IMR-90 (cell line): ENCODE results near the gene PRKCG. TPM values are rescaled to one million over a fixed set of nuclear protein-coding genes. Genes with fewer than 3 reads are reported as not detected.
A peak's percentile ranks its signal among the peaks of the same experiment; 100 is the strongest.

Experiments
- ATAC-seq: fragments of 200-7000 bp; cut with Tn5 transposase; 2 replicates; pipeline ENCODE4 v1.9.1; 2020; ENCODE audit warnings: low read depth, mild to moderate bottlenecking, moderate library complexity
- BruUV-seq: library from RNA; stranded (reverse); fragments of 400-500 nt; replicated peaks from 2 replicates; lab custom pipeline; 2021; lab: Mats Ljungman, UMichigan
- CTCF ChIA-PET: fragments of 300-600 bp; formaldehyde crosslinking; extraction: SDS; loops from one replicate; lab custom pipeline; 2021; ENCODE audit warnings: antibody characterized with exemption; lab: Yijun Ruan, JAX
- POLR2A ChIA-PET: fragments of 300-600 bp; sonication (Branson Sonifier 250); formaldehyde crosslinking; loops from one replicate; lab custom pipeline; 2022; ENCODE audit warnings: antibody characterized with exemption; ENCODE audit not compliant: unreplicated experiment; lab: Charles Lee
- DNase-seq: peaks from one replicate; pipeline ENCODE4 v3.0.0; 2013
- H2AFZ ChIP-seq: replicated peaks from 2 replicates; pipeline ENCODE3; 2013; ENCODE audit warnings: low read length, mild to moderate bottlenecking; ENCODE audit not compliant: poor library complexity
- H2AK5ac ChIP-seq: 2 replicates; pipeline ENCODE4 v1.6.1; 2013; ENCODE audit warnings: low read depth, low read length, inconsistent platforms
- H2AK9ac ChIP-seq: replicated peaks from 2 replicates; pipeline ENCODE3; 2013; ENCODE audit warnings: mild to moderate bottlenecking, low read depth, low read length, moderate library complexity; ENCODE audit not compliant: poor library complexity
- H2BK120ac ChIP-seq: 2 replicates; pipeline ENCODE4 v1.6.1; 2013; ENCODE audit warnings: low read depth, low read length, inconsistent platforms
- H2BK15ac ChIP-seq: 3 replicates; pipeline ENCODE4 v1.6.1; 2013; ENCODE audit warnings: low read depth, low read length, inconsistent platforms
- H2BK20ac ChIP-seq: 2 replicates; pipeline ENCODE4 v1.6.1; 2013; ENCODE audit warnings: low read depth, mild to moderate bottlenecking, inconsistent platforms, low read length, moderate library complexity
- H2BK5ac ChIP-seq: 2 replicates; pipeline ENCODE4 v1.6.1; 2013; ENCODE audit warnings: mild to moderate bottlenecking, low read depth, low read length, inconsistent platforms; ENCODE audit not compliant: poor library complexity, severe bottlenecking
- H3K14ac ChIP-seq: replicated peaks from 2 replicates; pipeline ENCODE4 v1.6.1; 2013; ENCODE audit warnings: low read depth, low read length, inconsistent platforms
- H3K18ac ChIP-seq: 2 replicates; pipeline ENCODE4 v1.6.1; 2013; ENCODE audit warnings: low read depth, low read length, control low read depth
- H3K23ac ChIP-seq: 2 replicates; pipeline ENCODE4 v1.6.1; 2013; ENCODE audit warnings: low read depth, low read length, inconsistent platforms
- H3K27ac ChIP-seq: 2 replicates; pipeline ENCODE4 v1.5.1; 2013; ENCODE audit warnings: mild to moderate bottlenecking, control low read depth, low read length; ENCODE audit not compliant: insufficient read depth
- H3K27me3 ChIP-seq: 2 replicates; pipeline ENCODE4 v1.6.1; 2013; ENCODE audit warnings: low read length; ENCODE audit not compliant: control insufficient read depth, insufficient read depth
- H3K36me3 ChIP-seq: 2 replicates; pipeline ENCODE4 v1.6.1; 2013; ENCODE audit warnings: low read length, mixed read lengths; ENCODE audit not compliant: control insufficient read depth, insufficient read depth
- H3K4ac ChIP-seq: 2 replicates; pipeline ENCODE4 v1.6.1; 2013; ENCODE audit warnings: low read depth, low read length, inconsistent platforms
- H3K4me1 ChIP-seq: 2 replicates; pipeline ENCODE4 v1.6.1; 2013; ENCODE audit warnings: low read length, mixed read lengths; ENCODE audit not compliant: control insufficient read depth, insufficient read depth
- H3K4me2 ChIP-seq: 2 replicates; pipeline ENCODE4 v1.6.1; 2013; ENCODE audit warnings: low read depth, mild to moderate bottlenecking, control low read depth, low read length, moderate library complexity
- H3K4me3 ChIP-seq: 2 replicates; pipeline ENCODE4 v1.5.1; 2013; ENCODE audit warnings: low read depth, mild to moderate bottlenecking, control low read depth, low read length, moderate library complexity; ENCODE audit not compliant: insufficient read depth
- H3K56ac ChIP-seq: 2 replicates; pipeline ENCODE4 v1.6.1; 2013; ENCODE audit warnings: low read length, inconsistent platforms; ENCODE audit not compliant: insufficient read depth; ENCODE audit errors: extremely low read depth
- H3K79me1 ChIP-seq, 2 experiments: 2 replicates each; pipeline ENCODE4 v1.6.1; 2013; ENCODE audit warnings: low read length in 2 of 2, inconsistent platforms in 1 of 2, low read depth in 1 of 2
- H3K9ac ChIP-seq: 2 replicates; pipeline ENCODE4 v1.6.1; 2013; ENCODE audit warnings: low read depth, low read length, control low read depth
- H3K9me1 ChIP-seq: 2 replicates; pipeline ENCODE4 v1.6.1; 2013; ENCODE audit warnings: low read length, inconsistent platforms; ENCODE audit not compliant: insufficient read depth
- H3K9me3 ChIP-seq: 2 replicates; pipeline ENCODE4 v1.6.1; 2013; ENCODE audit warnings: low read length; ENCODE audit not compliant: control insufficient read depth, insufficient read depth
- H4K20me1 ChIP-seq: 2 replicates; pipeline ENCODE4 v1.6.1; 2013; ENCODE audit warnings: low read length, inconsistent platforms; ENCODE audit not compliant: insufficient read depth
- H4K5ac ChIP-seq: 2 replicates; pipeline ENCODE4 v1.6.1; 2013; ENCODE audit warnings: mild to moderate bottlenecking, low read depth, low read length, control low read depth
- H4K8ac ChIP-seq, 2 experiments: 2 replicates each; pipeline ENCODE4 v1.6.1; 2013; ENCODE audit warnings: low read depth in 2 of 2, low read length in 2 of 2, control low read depth in 1 of 2, inconsistent platforms in 1 of 2
- H4K91ac ChIP-seq: 2 replicates; pipeline ENCODE4 v1.6.1; 2013; ENCODE audit warnings: low read depth, low read length, inconsistent platforms; ENCODE audit not compliant: insufficient read depth
- CEBPB ChIP-seq: IDR thresholded peaks from 2 replicates; pipeline ENCODE4 v1.6.1; 2012; ENCODE audit warnings: low read depth, low read length, improper control_type of control experiment
- CHD1 ChIP-seq: IDR thresholded peaks from 2 replicates; pipeline ENCODE4 v1.6.1; 2012; ENCODE audit warnings: low read depth, low read length, improper control_type of control experiment
- FOS ChIP-seq: fragments of 150-350 bp; IDR thresholded peaks from 2 replicates; pipeline ENCODE4 v1.6.1; 2016; ENCODE audit warnings: low read depth, low read length
- MXI1 ChIP-seq: IDR thresholded peaks from 2 replicates; pipeline ENCODE4 v1.6.1; 2012; ENCODE audit warnings: low read depth, mild to moderate bottlenecking, low read length, moderate library complexity, borderline replicate concordance
- NFE2L2 ChIP-seq: fragments of 150-350 bp; IDR thresholded peaks from 2 replicates; pipeline ENCODE4 v1.6.1; 2016; ENCODE audit warnings: low read depth, mild to moderate bottlenecking, low read length
- POLR2A ChIP-seq: IDR thresholded peaks from 2 replicates; pipeline ENCODE4 v1.6.1; 2012; ENCODE audit warnings: mild to moderate bottlenecking, low read depth, low read length
- RCOR1 ChIP-seq: IDR thresholded peaks from 2 replicates; pipeline ENCODE4 v1.6.1; 2012; ENCODE audit warnings: mild to moderate bottlenecking, low read length, improper control_type of control experiment; ENCODE audit not compliant: insufficient replicate concordance
- RFX5 ChIP-seq: IDR thresholded peaks from 2 replicates; pipeline ENCODE4 v1.8.0; 2012; ENCODE audit warnings: low read depth, mild to moderate bottlenecking, low read length, moderate library complexity
- WGBS, 2 experiments: methylation state at CpG; one replicate each; pipeline versions ENCODE4 v1.1.5 to v1.1.7; 2013; ENCODE audit warnings: missing lambda C conversion rate in 2 of 2; ENCODE audit not compliant: insufficient read length in 1 of 2; ENCODE audit errors: extremely low coverage in 2 of 2; 5-methylcytosine and 5-hydroxymethylcytosine counted together
- dilution Hi-C: fragments of 300-500 bp; cut with HindIII; formaldehyde crosslinking; loops from one replicate; pipeline ENCODE4 v1.14.3; 2018; ENCODE audit warnings: low sequenced_read_pairs; ENCODE audit not compliant: unreplicated experiment
- in situ Hi-C: fragments of 300-500 bp; cut with MboI; formaldehyde crosslinking; loops from 3 replicates; pipeline ENCODE4 v1.14.3; 2019; ENCODE audit warnings: low sequenced_read_pairs, inconsistent platforms, mixed read lengths
- intact Hi-C: fragments of 100-400 bp; cut with micrococcal nuclease; formaldehyde crosslinking; loops from 2 replicates; pipeline ENCODE4 v1.10.0; 2022
- polyA plus RNA-seq, 3 experiments: library from polyadenylated mRNA; depleted of rRNA; stranded (reverse); fragments of >200 nt; gene quantifications; 2 replicates each; pipeline ENCODE4 v1.2.3, GENCODE V29; 2012; ENCODE audit warnings: low replicate concordance in 1 of 3
- total RNA-seq: library from RNA; depleted of rRNA; stranded (reverse); fragments of >200 nt; gene quantifications from 2 replicates; pipeline ENCODE4 v1.2.3, GENCODE V29; 2012
- TF ChIP-seq, protein P1 (sequence below): fragments of 150-350 bp; IDR thresholded peaks from 2 replicates; pipeline ENCODE4 v1.6.1; 2017; ENCODE audit warnings: mild to moderate bottlenecking, antibody characterized with exemption, low read length, low read depth
- TF ChIP-seq, protein P2 (sequence below): conservative IDR thresholded peaks from 2 replicates; pipeline ENCODE4 v1.5.1; 2012; ENCODE audit warnings: mild to moderate bottlenecking, low read depth, low read length, improper control_type of control experiment
- TF ChIP-seq, protein P3 (sequence below): fragments of 150-350 bp; IDR thresholded peaks from 2 replicates; pipeline ENCODE4 v1.6.1; 2016; ENCODE audit warnings: low read depth, mild to moderate bottlenecking, low read length, moderate library complexity, borderline replicate concordance

The PRKCG gene
- total and polyA plus RNA-seq, 2 of the 4 experiments (the other 2 are of a cell fraction): not detected

DNA sequence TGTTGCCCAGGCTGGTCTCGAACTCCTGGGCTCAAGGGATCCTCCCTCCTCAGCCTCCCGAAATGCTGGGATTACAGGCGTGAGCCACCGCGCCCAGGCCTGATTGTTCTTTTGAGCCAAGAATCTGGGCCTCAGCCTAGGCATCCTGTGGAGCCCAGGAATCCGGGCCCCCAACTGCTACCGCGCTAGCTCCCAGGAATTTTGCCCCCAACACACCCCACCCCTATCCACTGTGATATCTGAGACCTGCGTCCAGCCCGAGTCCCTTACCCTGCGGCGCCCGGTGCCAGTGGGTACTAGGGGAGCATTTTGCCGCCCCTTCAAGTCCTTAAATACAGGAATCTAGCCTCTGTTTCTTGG is 15.2 kb upstream of the PRKCG start (continued):
- TF ChIP-seq NFE2L2: no peak
- no peak for TF ChIP-seq CHD1
- TF ChIP-seq RFX5: no peak

DNA sequence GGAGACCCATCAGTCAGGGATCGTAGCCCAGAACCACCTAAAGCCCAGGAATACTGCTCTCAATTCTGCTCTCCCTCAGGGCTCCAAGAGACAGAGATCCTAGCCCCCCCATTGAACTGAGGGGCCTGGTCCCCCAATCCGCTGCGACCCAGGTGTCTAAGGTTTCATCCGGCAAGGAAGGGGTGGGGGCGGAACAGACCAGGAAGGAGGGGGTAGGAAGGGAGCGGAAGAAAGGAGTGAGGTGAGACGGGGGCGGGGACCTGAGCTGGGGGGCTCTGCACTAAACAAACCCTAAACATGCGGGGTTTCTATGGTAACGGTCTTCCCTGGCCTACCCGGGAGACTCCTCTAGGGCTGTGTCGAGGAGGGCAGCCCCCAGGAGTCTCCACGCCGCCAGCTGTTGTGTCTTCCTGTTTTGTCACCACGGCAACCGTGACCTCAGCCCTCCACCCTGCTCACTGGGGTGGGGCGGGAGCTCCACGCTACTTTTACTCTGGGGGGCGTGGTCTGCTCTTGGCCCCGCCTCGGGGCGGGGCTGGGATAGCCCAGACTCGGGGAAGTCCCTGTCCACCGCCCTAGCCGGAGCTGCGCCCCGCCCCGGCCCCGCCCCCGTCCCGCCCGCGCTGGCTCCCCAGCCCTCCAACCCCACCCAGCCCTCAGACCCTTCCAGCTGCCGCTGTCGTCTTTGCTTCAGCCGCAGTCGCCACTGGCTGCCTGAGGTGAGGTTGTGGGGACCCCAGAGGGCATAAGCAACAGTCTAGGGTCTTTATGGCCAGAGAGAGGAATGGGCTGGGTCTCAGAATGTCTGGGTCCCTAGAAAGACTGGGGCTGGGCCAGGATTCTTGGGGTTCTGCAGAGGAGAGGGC is 14.5 kb upstream of the PRKCG start, which contains the start of gene MYADM:
TSS of gene MYADM (plus strand) at position 659 of the 866 bp plus-strand sequence. CDS start 5,647 bp downstream, outside the sequence.
- Histone ChIP-seq H3K9ac (peak within 1 kb of the TSS; percentile 96), H3K4me1 (peaks cover 7% of the 10 kb centered on the region), H3K14ac (peak within 1 kb of the TSS; percentile 99), H4K20me1 (peaks cover 20% of the 10 kb centered on the region), H3K9me1 (peaks cover 6% of the 10 kb centered on the region; the same call in 1 of the 2 replicates), H2AK5ac (peak within 1 kb of the TSS; percentile 98), H4K5ac (peak within 1 kb of the TSS; percentile 43), H2AFZ (peak within 1 kb of the TSS; percentile 91), H3K27ac (peak within 1 kb of the TSS; percentile 97), H3K23ac (peak within 1 kb of the TSS; percentile 91), H2AK9ac (peak within 1 kb of the TSS; percentile 100), H3K4me3 (peak within 1 kb of the TSS; percentile 95), H3K4ac (peak within 1 kb of the TSS; percentile 82), H3K4me2 (peak within 1 kb of the TSS; percentile 80), H2BK15ac (peak within 1 kb of the TSS; percentile 52; the same call in 1 of the 3 replicates), H3K9me3 (no peaks in the 10 kb centered on the region), H2BK120ac (peak within 1 kb of the TSS; percentile 59), H2BK5ac (peak within 1 kb of the TSS; percentile 89), H3K27me3 (no peaks in the 10 kb centered on the region), H3K36me3 (peaks cover 11% of the 10 kb centered on the region), H3K79me1 (peaks cover 0 to 38% of the 10 kb centered on the region in 2 experiments; a peak in 2 of 4 replicates), H3K18ac (peak within 1 kb of the TSS; percentile 78), H2BK20ac (peak within 1 kb of the TSS; percentile 28; the same call in 1 of the 2 replicates), H3K56ac (peak within 1 kb of the TSS; percentile 94), H4K91ac (peak within 1 kb of the TSS; percentile 97), H4K8ac (peak within 1 kb of the TSS; percentile 81 to 85)
- 0% methylated on average over 4 of the region's 37 CpGs; no CpG with 5 or more reads in 1 of the 2 experiments for WGBS, 2 experiments
- DNase-seq: peak; percentile 97
- ATAC-seq: peak; percentile 81
- BruUV-seq: no TSS peak
- intact Hi-C loops (loop anchor here (1.0 to 10.0 kb wide), 2 partner anchors 25 to 237 kb away; partner anchors contain the start of genes NDUFA3 and OSCAR), in situ Hi-C loops (no loop called here), dilution Hi-C loops (no loop called here)
- ChIA-PET CTCF (interaction anchor here (0.6 to 1.1 kb wide), 2 partner anchors 14 to 59 kb away, joined by 4 read pairs; no protein-coding TSS in a partner anchor), POLR2A (interaction anchor here (1.2 kb wide), 1 partner anchor 270 kb away, joined by 3 read pairs; no protein-coding TSS in a partner anchor)
- TF ChIP-seq CHD1 (peak; percentile 71; the same call in 1 of the 2 replicates), FOS (no peak), MXI1 (peak; percentile 69; the same call in 1 of the 2 replicates), POLR2A (peak; percentile 97), RCOR1 (no peak), CEBPB (no peak)
- TF ChIP-seq, protein P1, sequence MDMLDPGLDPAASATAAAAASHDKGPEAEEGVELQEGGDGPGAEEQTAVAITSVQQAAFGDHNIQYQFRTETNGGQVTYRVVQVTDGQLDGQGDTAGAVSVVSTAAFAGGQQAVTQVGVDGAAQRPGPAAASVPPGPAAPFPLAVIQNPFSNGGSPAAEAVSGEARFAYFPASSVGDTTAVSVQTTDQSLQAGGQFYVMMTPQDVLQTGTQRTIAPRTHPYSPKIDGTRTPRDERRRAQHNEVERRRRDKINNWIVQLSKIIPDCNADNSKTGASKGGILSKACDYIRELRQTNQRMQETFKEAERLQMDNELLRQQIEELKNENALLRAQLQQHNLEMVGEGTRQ: no peak
- TF ChIP-seq, protein P2, sequence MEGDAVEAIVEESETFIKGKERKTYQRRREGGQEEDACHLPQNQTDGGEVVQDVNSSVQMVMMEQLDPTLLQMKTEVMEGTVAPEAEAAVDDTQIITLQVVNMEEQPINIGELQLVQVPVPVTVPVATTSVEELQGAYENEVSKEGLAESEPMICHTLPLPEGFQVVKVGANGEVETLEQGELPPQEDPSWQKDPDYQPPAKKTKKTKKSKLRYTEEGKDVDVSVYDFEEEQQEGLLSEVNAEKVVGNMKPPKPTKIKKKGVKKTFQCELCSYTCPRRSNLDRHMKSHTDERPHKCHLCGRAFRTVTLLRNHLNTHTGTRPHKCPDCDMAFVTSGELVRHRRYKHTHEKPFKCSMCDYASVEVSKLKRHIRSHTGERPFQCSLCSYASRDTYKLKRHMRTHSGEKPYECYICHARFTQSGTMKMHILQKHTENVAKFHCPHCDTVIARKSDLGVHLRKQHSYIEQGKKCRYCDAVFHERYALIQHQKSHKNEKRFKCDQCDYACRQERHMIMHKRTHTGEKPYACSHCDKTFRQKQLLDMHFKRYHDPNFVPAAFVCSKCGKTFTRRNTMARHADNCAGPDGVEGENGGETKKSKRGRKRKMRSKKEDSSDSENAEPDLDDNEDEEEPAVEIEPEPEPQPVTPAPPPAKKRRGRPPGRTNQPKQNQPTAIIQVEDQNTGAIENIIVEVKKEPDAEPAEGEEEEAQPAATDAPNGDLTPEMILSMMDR: no peak
- TF ChIP-seq, protein P3, sequence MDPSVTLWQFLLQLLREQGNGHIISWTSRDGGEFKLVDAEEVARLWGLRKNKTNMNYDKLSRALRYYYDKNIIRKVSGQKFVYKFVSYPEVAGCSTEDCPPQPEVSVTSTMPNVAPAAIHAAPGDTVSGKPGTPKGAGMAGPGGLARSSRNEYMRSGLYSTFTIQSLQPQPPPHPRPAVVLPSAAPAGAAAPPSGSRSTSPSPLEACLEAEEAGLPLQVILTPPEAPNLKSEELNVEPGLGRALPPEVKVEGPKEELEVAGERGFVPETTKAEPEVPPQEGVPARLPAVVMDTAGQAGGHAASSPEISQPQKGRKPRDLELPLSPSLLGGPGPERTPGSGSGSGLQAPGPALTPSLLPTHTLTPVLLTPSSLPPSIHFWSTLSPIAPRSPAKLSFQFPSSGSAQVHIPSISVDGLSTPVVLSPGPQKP: no peak
